ENCODE measurements around the gene MELK. TPM values are rescaled to one million over a fixed set of nuclear protein-coding genes. Genes with fewer than 3 reads are reported as not detected.

The MELK gene
- total and polyA plus RNA-seq, 2 of the 13 experiments (the other 11 are each of a cell fraction or from before 2014, with no cell fraction given), result 16.7 to 50.4 TPM

- DNase-seq (ENCODE audit: low spot score) (no peak), ATAC-seq (no peak), FAIRE-seq (no peak)
- no peaks in the 10 kb centered on the region for H3K79me2 ChIP-seq (ENCODE audit: insufficient read depth, low read length)
- H3K4me3 ChIP-seq (replicated peaks in 1 of 3; ENCODE audit: insufficient read depth in 1 of 3, low read depth in 2 of 3, low read length in 3 of 3), result no peak overlapping the region
- intact Hi-C loops (cut with micrococcal nuclease; ENCODE audit: unreplicated experiment), result no loop called here
- no peaks in the 10 kb centered on the region for H3K9me3 ChIP-seq (ENCODE audit: low read length)
- no peak overlapping the region for H2AFZ ChIP-seq (ENCODE audit: low read length)
- WGBS (ENCODE audit: low lambda C conversion rate), result 56% methylated on average over 26 of the region's 29 CpGs
- TF ChIP-seq ZNF468 (CRISPR knock-in tag; IDR thresholded peaks at IDR 0.05) (no peak), ZNF550 (CRISPR knock-in tag; IDR thresholded peaks at IDR 0.05; ENCODE audit: borderline replicate concordance) (no peak), ZNF207 (IDR thresholded peaks at IDR 0.05; ENCODE audit: borderline replicate concordance) (no peak), MTA3 (CRISPR knock-in tag; IDR thresholded peaks at IDR 0.05) (no peak), HNRNPLL (IDR thresholded peaks at IDR 0.05; ENCODE audit: low read depth, low read length, poor library complexity, severe bottlenecking) (no peak)
- ChIA-PET CTCF (ENCODE audit: low intra/inter-chr PET ratio, low total read pairs) (no interaction called here), POLR2A (no interaction called here)
- no peaks in the 10 kb centered on the region for H3K36me3 ChIP-seq (replicated peaks in 1 of 2; ENCODE audit: control insufficient read depth in 1 of 2, insufficient read depth in 2 of 2, low read length in 2 of 2)
- no peaks in the 10 kb centered on the region for H4K20me1 ChIP-seq (ENCODE audit: insufficient read depth, low read length)
- BruUV-seq (replicated peaks), result no TSS peak
- H3K4me2 ChIP-seq (ENCODE audit: low read depth, low read length), result no peak overlapping the region
- no peak overlapping the region for H3K27ac ChIP-seq (ENCODE audit: extremely low read length, insufficient read depth, low read length)
- in situ Hi-C loops (cut with HindIII; ENCODE audit: extremely low pct_ligation_motif_present, low pct_unique_long_range_greater_than_20kb), result no loop called here
- H3K27me3 ChIP-seq (ENCODE audit: control insufficient read depth in 1 of 2, insufficient read depth in 2 of 2, low read length in 2 of 2), result peaks cover 3 to 29% of the 10 kb centered on the region in 2 experiments; a peak in 3 of 5 replicates
- no peak overlapping the region for H3K9ac ChIP-seq (ENCODE audit: insufficient read depth, low read depth, low read length)
- no peaks in the 10 kb centered on the region for H3K4me1 ChIP-seq (ENCODE audit: insufficient read depth, low read length)
Measured at GRCh38 chr9:36713515-36714490, 141.1 kb downstream of the MELK start.

GRCh38 chr9:36716496-36716895 lies 143.8 kb downstream of the MELK start:
- Histone ChIP-seq H3K79me2 (ENCODE audit: insufficient read depth, low read length) (no peaks in the 10 kb centered on the region), H4K20me1 (ENCODE audit: insufficient read depth, low read length) (no peaks in the 10 kb centered on the region), H3K4me1 (ENCODE audit: insufficient read depth, low read length) (no peaks in the 10 kb centered on the region), H3K9me3 (ENCODE audit: low read length) (no peaks in the 10 kb centered on the region), H3K9ac (ENCODE audit: insufficient read depth, low read depth, low read length) (no peak overlapping the region), H3K27ac (ENCODE audit: extremely low read length, insufficient read depth, low read length) (no peak overlapping the region), H3K4me2 (ENCODE audit: low read depth, low read length) (no peak overlapping the region), H3K36me3 (replicated peaks in 1 of 2; ENCODE audit: control insufficient read depth in 1 of 2, insufficient read depth in 2 of 2, low read length in 2 of 2) (no peaks in the 10 kb centered on the region), H2AFZ (ENCODE audit: low read length) (no peak overlapping the region), H3K27me3 (ENCODE audit: control insufficient read depth in 1 of 2, insufficient read depth in 2 of 2, low read length in 2 of 2) (peaks cover 3 to 19% of the 10 kb centered on the region in 2 experiments; a peak in 3 of 5 replicates), H3K4me3 (replicated peaks in 1 of 3; ENCODE audit: insufficient read depth in 1 of 3, low read depth in 2 of 3, low read length in 3 of 3) (no peak overlapping the region)
- ChIA-PET POLR2A (no interaction called here), CTCF (ENCODE audit: low intra/inter-chr PET ratio, low total read pairs) (no interaction called here)
- no peak for FAIRE-seq
- in situ Hi-C loops (cut with HindIII; ENCODE audit: extremely low pct_ligation_motif_present, low pct_unique_long_range_greater_than_20kb) (no loop called here), intact Hi-C loops (cut with micrococcal nuclease; ENCODE audit: unreplicated experiment) (no loop called here)
- no peak for ATAC-seq
- no TSS peak for BruUV-seq (replicated peaks)
- WGBS (ENCODE audit: low lambda C conversion rate), result 0% methylated on average over 2 of the region's 2 CpGs
- no peak for DNase-seq (ENCODE audit: low spot score)
- TF ChIP-seq CREB3 (CRISPR knock-in tag; IDR thresholded peaks at IDR 0.05), result no peak
- no peak for TF ChIP-seq PLRG1 (conservative IDR thresholded peaks at IDR 0.05)
- TF ChIP-seq BATF2 (CRISPR knock-in tag; IDR thresholded peaks at IDR 0.05), result no peak
- no peak for TF ChIP-seq CERS6 (CRISPR knock-in tag; IDR thresholded peaks at IDR 0.05)
- TF ChIP-seq ZNF510 (CRISPR knock-in tag; IDR thresholded peaks at IDR 0.05; ENCODE audit: low read depth), result no peak
- no peak for TF ChIP-seq ATAD3A (CRISPR knock-in tag; IDR thresholded peaks at IDR 0.05)
- TF ChIP-seq NFKB2 (CRISPR knock-in tag; IDR thresholded peaks at IDR 0.05; ENCODE audit: borderline replicate concordance), result no peak
- no peak for TF ChIP-seq GMEB1 (CRISPR knock-in tag; IDR thresholded peaks at IDR 0.05; ENCODE audit: borderline replicate concordance)
- no peak for TF ChIP-seq DNMT1 (CRISPR knock-in tag; IDR thresholded peaks at IDR 0.05)
